Central memory CD8-positive, alpha-beta T cell (primary cell): Measurements from ENCODE around the gene AMPD3.

ENCODE experiments used
- ATAC-seq: fragments of 150-1000 bp; cut with Tn5 transposase; replicated peaks from 2 replicates; pipeline ENCODE4 v1.10.0; 2022; ENCODE audit warnings: mild to moderate bottlenecking, moderate FRiP score, moderate number of reproducible peaks; ENCODE audit not compliant: poor library complexity, severe bottlenecking; ENCODE audit errors: extremely low read depth
- DNase-seq, 2 donors: peaks; one replicate each; pipeline ENCODE4 v3.0.0; 2021; ENCODE audit warnings: low spot score in 2 of 2
- H3K27ac Mint-ChIP-seq: one replicate; pipeline ENCODE4 v1.8.0; 2022; ENCODE audit warnings: low read depth, mild to moderate bottlenecking, moderate library complexity, mixed read lengths
- H3K27me3 Mint-ChIP-seq: one replicate; pipeline ENCODE4 v1.8.0; 2022; ENCODE audit warnings: mixed read lengths
- H3K36me3 Mint-ChIP-seq: one replicate; pipeline ENCODE4 v1.8.0; 2022; ENCODE audit warnings: mild to moderate bottlenecking, moderate library complexity, mixed read lengths; ENCODE audit not compliant: insufficient read depth
- H3K4me1 Mint-ChIP-seq: one replicate; pipeline ENCODE4 v1.8.0; 2022; ENCODE audit warnings: mixed read lengths
- H3K4me3 Mint-ChIP-seq: one replicate; pipeline ENCODE4 v1.8.0; 2022; ENCODE audit warnings: mild to moderate bottlenecking, moderate library complexity, mixed read lengths
- H3K9me3 Mint-ChIP-seq: one replicate; pipeline ENCODE4 v1.8.0; 2022; ENCODE audit warnings: mixed read lengths

AMPD3 gene

GRCh38 chr11:10478574-10479550 lies 23.8 kb downstream of the AMPD3 start:
- Mint-ChIP-seq H3K36me3 (peaks cover 17% of the 10 kb centered on the region), H3K9me3 (no peaks in the 10 kb centered on the region), H3K4me3 (no peak overlapping the region), H3K4me1 (peaks cover 39% of the 10 kb centered on the region), H3K27ac (peak overlapping the region; percentile 40), H3K27me3 (no peaks in the 10 kb centered on the region)
- ATAC-seq (no peak), DNase-seq (no peak)

- Mint-ChIP-seq H3K4me3 (no peak overlapping the region), H3K36me3 (peaks cover 21% of the 10 kb centered on the region), H3K27ac (no peak overlapping the region), H3K27me3 (no peaks in the 10 kb centered on the region), H3K4me1 (peaks cover 27% of the 10 kb centered on the region), H3K9me3 (no peaks in the 10 kb centered on the region)
- DNase-seq (no peak), ATAC-seq (no peak)
These were observed 25.0 kb downstream of the AMPD3 start for GRCh38 chr11:10480026-10480425.

- Mint-ChIP-seq H3K27me3 (no peaks in the 10 kb centered on the region), H3K27ac (no peak overlapping the region), H3K4me3 (no peak overlapping the region), H3K4me1 (peaks cover 20% of the 10 kb centered on the region), H3K9me3 (no peaks in the 10 kb centered on the region), H3K36me3 (peaks cover 22% of the 10 kb centered on the region)
- ATAC-seq (no peak), DNase-seq (no peak)
These were observed 25.7 kb downstream of the AMPD3 start for GRCh38 chr11:10480760-10481159.

- Mint-ChIP-seq H3K27ac (no peak overlapping the region), H3K9me3 (no peaks in the 10 kb centered on the region), H3K36me3 (peaks cover 21% of the 10 kb centered on the region), H3K4me3 (no peak overlapping the region), H3K27me3 (no peaks in the 10 kb centered on the region), H3K4me1 (peaks cover 12% of the 10 kb centered on the region)
- no peak for ATAC-seq
- DNase-seq = no peak
These were observed 26.7 kb downstream of the AMPD3 start for GRCh38 chr11:10481560-10482349.

GRCh38 chr11:10483174-10483573 lies 28.1 kb downstream of the AMPD3 start:
- DNase-seq = no peak
- peaks cover 17% of the 10 kb centered on the region for H3K36me3 Mint-ChIP-seq
- H3K27ac Mint-ChIP-seq = no peak overlapping the region
- H3K4me3 Mint-ChIP-seq = no peak overlapping the region
- ATAC-seq = no peak
- H3K27me3 Mint-ChIP-seq = no peaks in the 10 kb centered on the region
- no peaks in the 10 kb centered on the region for H3K9me3 Mint-ChIP-seq
- peaks cover 6% of the 10 kb centered on the region for H3K4me1 Mint-ChIP-seq

- Mint-ChIP-seq H3K27me3 (no peaks in the 10 kb centered on the region), H3K4me3 (no peak overlapping the region), H3K4me1 (peaks cover 8% of the 10 kb centered on the region), H3K27ac (no peak overlapping the region), H3K9me3 (no peaks in the 10 kb centered on the region), H3K36me3 (peaks cover 20% of the 10 kb centered on the region)
- ATAC-seq = no peak
- no peak for DNase-seq
These were observed 28.5 kb downstream of the AMPD3 start for GRCh38 chr11:10483584-10483983.

- H3K4me3 Mint-ChIP-seq = no peak overlapping the region
- peaks cover 20% of the 10 kb centered on the region for H3K36me3 Mint-ChIP-seq
- H3K4me1 Mint-ChIP-seq = peaks cover 9% of the 10 kb centered on the region
- ATAC-seq (no peak), DNase-seq (no peak)
- H3K27ac Mint-ChIP-seq = no peak overlapping the region
- H3K27me3 Mint-ChIP-seq = no peaks in the 10 kb centered on the region
- no peaks in the 10 kb centered on the region for H3K9me3 Mint-ChIP-seq
These were observed 29.6 kb downstream of the AMPD3 start for GRCh38 chr11:10484461-10485180.

GRCh38 chr11:10485646-10486045 lies 30.6 kb downstream of the AMPD3 start:
- no peaks in the 10 kb centered on the region for H3K27me3 Mint-ChIP-seq
- H3K36me3 Mint-ChIP-seq = peaks cover 22% of the 10 kb centered on the region
- no peak for ATAC-seq
- no peak overlapping the region for H3K27ac Mint-ChIP-seq
- H3K4me1 Mint-ChIP-seq = peaks cover 14% of the 10 kb centered on the region
- no peak for DNase-seq
- H3K9me3 Mint-ChIP-seq = no peaks in the 10 kb centered on the region
- H3K4me3 Mint-ChIP-seq = no peak overlapping the region

- Mint-ChIP-seq H3K4me3 (no peak overlapping the region), H3K27me3 (no peaks in the 10 kb centered on the region), H3K36me3 (peaks cover 21% of the 10 kb centered on the region), H3K27ac (no peak overlapping the region), H3K9me3 (no peaks in the 10 kb centered on the region), H3K4me1 (peaks cover 16% of the 10 kb centered on the region)
- DNase-seq (no peak), ATAC-seq (no peak)
These were observed 31.2 kb downstream of the AMPD3 start for GRCh38 chr11:10486161-10486840.

GRCh38 chr11:10487002-10487647 lies 32.1 kb downstream of the AMPD3 start:
- ATAC-seq = no peak
- no peak overlapping the region for H3K4me3 Mint-ChIP-seq
- H3K27me3 Mint-ChIP-seq = no peaks in the 10 kb centered on the region
- peaks cover 23% of the 10 kb centered on the region for H3K4me1 Mint-ChIP-seq
- H3K36me3 Mint-ChIP-seq = peaks cover 21% of the 10 kb centered on the region
- H3K27ac Mint-ChIP-seq = no peak overlapping the region
- DNase-seq = no peak
- H3K9me3 Mint-ChIP-seq = no peaks in the 10 kb centered on the region

- H3K4me1 Mint-ChIP-seq = peaks cover 23% of the 10 kb centered on the region
- H3K9me3 Mint-ChIP-seq = no peaks in the 10 kb centered on the region
- ATAC-seq (no peak), DNase-seq (no peak)
- H3K27me3 Mint-ChIP-seq = no peaks in the 10 kb centered on the region
- H3K4me3 Mint-ChIP-seq = no peak overlapping the region
- peaks cover 18% of the 10 kb centered on the region for H3K36me3 Mint-ChIP-seq
- peak overlapping the region; percentile 73 for H3K27ac Mint-ChIP-seq
These were observed 33.3 kb downstream of the AMPD3 start for GRCh38 chr11:10488121-10488933.
